Uterus (tissue), 4 donors: ENCODE measurements around the gene MRPL16. TPM values are rescaled to one million over a fixed set of nuclear protein-coding genes. Genes with fewer than 3 reads are reported as not detected.
"Not testable (repeated sequence)": the region's sequence is repeated elsewhere in the genome, so short reads cannot be mapped to it uniquely, and the experiment has no call there.

ENCODE experiments used
- DNase-seq, 2 donors: peaks; one replicate each; pipeline ENCODE4 v3.0.0-alpha.2; 2019 to 2020
- H3K27ac ChIP-seq, 2 donors: fragments of 200-600 bp; sonication (generic); 1 replicate in 1 of 2; 2 replicates in 1 of 2; pipeline ENCODE4 v1.5.1; 2016 to 2018
- H3K27me3 ChIP-seq, 2 donors: fragments of 200-600 bp; sonication (generic); one replicate each; pipeline ENCODE4 v1.5.1; 2018 to 2019; ENCODE audit warnings: control low read depth in 1 of 2
- H3K36me3 ChIP-seq, 2 donors: fragments of 200-600 bp; sonication (generic); one replicate each; pipeline ENCODE4 v1.5.1; 2019; ENCODE audit warnings: control low read depth in 1 of 2
- H3K4me1 ChIP-seq, 2 donors: fragments of 200-600 bp; sonication (generic); one replicate each; pipeline ENCODE4 v1.5.1; 2018 to 2019; ENCODE audit warnings: control low read depth in 1 of 2
- H3K4me3 ChIP-seq, 2 donors: fragments of 200-600 bp; sonication (generic); 1 replicate in 1 of 2; 2 replicates in 1 of 2; pipeline ENCODE4 v1.5.1; 2018 to 2019; ENCODE audit warnings: mild to moderate bottlenecking in 1 of 2
- H3K9me3 ChIP-seq, 2 donors: fragments of 200-600 bp; sonication (generic); one replicate each; pipeline ENCODE4 v1.5.1; 2019; ENCODE audit warnings: control low read depth in 1 of 2
- CTCF ChIP-seq, 4 experiments: fragments of 200-600 bp in 2 of 4; fragments of 450-650 bp in 2 of 4; sonication (generic) in 2 of 4; IDR thresholded peaks; one replicate each; pipeline ENCODE4 v1.5.1; 2016 to 2019; ENCODE audit warnings: antibody characterized with exemption in 4 of 4, mild to moderate bottlenecking in 2 of 4, moderate library complexity in 1 of 4
- POLR2A ChIP-seq, 2 donors: fragments of 450-650 bp; IDR thresholded peaks; one replicate each; pipeline ENCODE4 v1.6.1; 2016; ENCODE audit warnings: antibody characterized with exemption in 2 of 2, mild to moderate bottlenecking in 1 of 2, moderate library complexity in 1 of 2
- intact Hi-C: fragments of 100-400 bp; cut with DNase I; formaldehyde crosslinking; loops from one replicate; pipeline ENCODE4 v1.15.1; 2023; ENCODE audit warnings: low total_unique reads
- total RNA-seq, 4 donors: library from RNA; depleted of rRNA in 3 of 4; stranded (reverse); fragments of >200 nt in 3 of 4; gene quantifications; one replicate each; pipeline versions ENCODE4 v1.1.0 to v1.2.4, GENCODE V29; 2014 to 2023
- donor health status: DM: yes; HTN: yes; CAD: no.

Gene MRPL16
- total RNA-seq, 4 donors from 2014 or later = 14.3 to 64.4 (median 38.9) TPM

GRCh38 chr11:59787816-59788215, 22.8 kb downstream of the MRPL16 start:
- TF ChIP-seq POLR2A (IDR thresholded peaks at IDR 0.05) (no peak), CTCF (IDR thresholded peaks at IDR 0.05) (no peak)
- H3K27me3 ChIP-seq = no peaks in the 10 kb centered on the region
- DNase-seq = no peak
- no peaks in the 10 kb centered on the region for H3K9me3 ChIP-seq
- no peaks in the 10 kb centered on the region for H3K4me1 ChIP-seq
- H3K36me3 ChIP-seq = no peaks in the 10 kb centered on the region
- H3K4me3 ChIP-seq = no peak overlapping the region
- H3K27ac ChIP-seq = no peak overlapping the region
- intact Hi-C loops = no loop called here

GRCh38 chr11:59787255-59787588, 23.4 kb downstream of the MRPL16 start:
- intact Hi-C loops = no loop called here
- H3K4me3 ChIP-seq = no peak overlapping the region

GRCh38 chr11:59785818-59786217, 24.8 kb downstream of the MRPL16 start:
- H3K9me3 ChIP-seq = no peaks in the 10 kb centered on the region
- intact Hi-C loops = no loop called here

More at GRCh38 chr11:59787255-59787588, 23.4 kb downstream of the MRPL16 start:
- DNase-seq = no peak
- Histone ChIP-seq H3K27ac (no peak overlapping the region), H3K4me1 (no peaks in the 10 kb centered on the region), H3K9me3 (no peaks in the 10 kb centered on the region), H3K27me3 (no peaks in the 10 kb centered on the region), H3K36me3 (no peaks in the 10 kb centered on the region)
- no peak for TF ChIP-seq CTCF (IDR thresholded peaks at IDR 0.05)
- no peak for TF ChIP-seq POLR2A (IDR thresholded peaks at IDR 0.05)

GRCh38 chr11:59784441-59784840, 26.1 kb downstream of the MRPL16 start:
- DNase-seq, intact Hi-C loops, H3K9me3 ChIP-seq, H3K4me3 ChIP-seq, H3K36me3 ChIP-seq, H3K27ac ChIP-seq, H3K4me1 ChIP-seq, H3K27me3 ChIP-seq: not testable (repeated sequence)

More at GRCh38 chr11:59785818-59786217, 24.8 kb downstream of the MRPL16 start:
- Histone ChIP-seq H3K27ac (no peak overlapping the region), H3K4me1 (no peaks in the 10 kb centered on the region), H3K27me3 (no peaks in the 10 kb centered on the region), H3K36me3 (no peaks in the 10 kb centered on the region), H3K4me3 (no peak overlapping the region)
- no peak for TF ChIP-seq CTCF (IDR thresholded peaks at IDR 0.05)
- no peak for TF ChIP-seq POLR2A (IDR thresholded peaks at IDR 0.05)
- DNase-seq = no peak

GRCh38 chr11:59783632-59784090, 26.9 kb downstream of the MRPL16 start:
- intact Hi-C loops = no loop called here
- TF ChIP-seq POLR2A (IDR thresholded peaks at IDR 0.05) = no peak
- TF ChIP-seq CTCF (IDR thresholded peaks at IDR 0.05) = no peak

GRCh38 chr11:59782080-59782479, 28.5 kb downstream of the MRPL16 start:
- Histone ChIP-seq H3K4me3 (no peak overlapping the region), H3K9me3 (no peaks in the 10 kb centered on the region), H3K27ac (no peak overlapping the region), H3K4me1 (no peaks in the 10 kb centered on the region), H3K27me3 (no peaks in the 10 kb centered on the region), H3K36me3 (no peaks in the 10 kb centered on the region)
- intact Hi-C loops = no loop called here
- TF ChIP-seq POLR2A (IDR thresholded peaks at IDR 0.05) (no peak), CTCF (IDR thresholded peaks at IDR 0.05) (no peak)
- no peak for DNase-seq

More at GRCh38 chr11:59783632-59784090, 26.9 kb downstream of the MRPL16 start:
- Histone ChIP-seq H3K4me3 (no peak overlapping the region), H3K27ac (no peak overlapping the region), H3K36me3 (no peaks in the 10 kb centered on the region), H3K4me1 (no peaks in the 10 kb centered on the region), H3K27me3 (no peaks in the 10 kb centered on the region), H3K9me3 (no peaks in the 10 kb centered on the region)
- no peak for DNase-seq
